Right renal pelvis (tissue), 4 donors: ENCODE data around the gene DDHD1. TPM values are rescaled to one million over a fixed set of nuclear protein-coding genes. Genes with fewer than 3 reads are reported as not detected.

Experiments used
- DNase-seq, 4 donors: peaks; one replicate each; pipeline ENCODE4 v3.0.0-alpha.2; 2013; ENCODE audit warnings: low read depth in 4 of 4, low spot score in 3 of 4, missing footprints in 1 of 4
- polyA plus RNA-seq, 4 donors: library from polyadenylated mRNA; unstranded; fragments of 120-200 nt; gene quantifications; one replicate each; pipeline ENCODE4 v1.2.1, GENCODE V29; 2013; ENCODE audit not compliant: insufficient read length in 4 of 4

The DDHD1 gene
- polyA plus RNA-seq, 4 donors = 9.1 to 13.0 (median 11.0) TPM

- no peak for DNase-seq
Measured at GRCh38 chr14:53002576-53002975, 150.5 kb downstream of the DDHD1 start.

GRCh38 chr14:53001787-53002378 is 151.2 kb downstream of the DDHD1 start:
- DNase-seq = no peak

GRCh38 chr14:52998376-52999015 is 154.6 kb downstream of the DDHD1 start:
- no peak for DNase-seq

DNA sequence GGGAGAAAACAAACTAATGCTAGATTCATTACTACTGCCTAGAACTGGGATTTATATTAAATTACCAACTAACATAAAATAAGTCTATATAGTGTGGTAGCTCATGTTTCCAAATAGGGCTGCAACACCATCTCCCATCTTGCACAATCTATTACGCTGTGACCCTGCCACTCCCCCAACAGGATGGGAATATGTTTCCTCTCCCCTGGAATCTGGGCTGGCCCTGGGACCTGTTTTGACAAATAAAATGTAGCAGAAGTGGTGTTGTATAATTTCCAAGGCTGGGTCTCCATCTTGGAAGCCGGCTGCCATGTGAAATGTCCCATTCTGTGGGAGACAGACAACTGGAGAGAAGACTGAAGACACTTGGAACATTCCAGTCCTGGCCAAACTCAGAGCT is 156.6 kb downstream of the DDHD1 start:
- DNase-seq = no peak

DNA sequence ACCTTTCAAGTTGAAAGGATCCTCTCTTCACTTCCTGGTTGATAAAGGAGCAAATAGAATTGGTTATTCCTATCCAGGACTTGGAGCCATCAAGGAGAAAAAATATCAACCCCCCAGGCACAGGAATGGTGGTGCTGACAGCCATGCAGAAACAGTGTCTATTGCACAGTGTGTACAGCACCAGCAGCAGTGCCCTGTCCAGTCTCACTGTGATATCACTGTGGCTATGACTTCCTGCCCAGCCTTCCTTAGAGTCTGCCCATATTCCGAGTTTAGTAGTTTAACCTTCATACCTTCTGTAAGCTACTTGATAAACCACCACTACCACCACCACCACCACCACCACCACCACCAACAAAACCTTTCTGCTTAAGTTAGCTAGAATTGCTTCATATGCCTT is 157.1 kb downstream of the DDHD1 start:
- DNase-seq = no peak

GRCh38 chr14:52992236-52992870 is 160.8 kb downstream of the DDHD1 start:
- no peak for DNase-seq

DNA sequence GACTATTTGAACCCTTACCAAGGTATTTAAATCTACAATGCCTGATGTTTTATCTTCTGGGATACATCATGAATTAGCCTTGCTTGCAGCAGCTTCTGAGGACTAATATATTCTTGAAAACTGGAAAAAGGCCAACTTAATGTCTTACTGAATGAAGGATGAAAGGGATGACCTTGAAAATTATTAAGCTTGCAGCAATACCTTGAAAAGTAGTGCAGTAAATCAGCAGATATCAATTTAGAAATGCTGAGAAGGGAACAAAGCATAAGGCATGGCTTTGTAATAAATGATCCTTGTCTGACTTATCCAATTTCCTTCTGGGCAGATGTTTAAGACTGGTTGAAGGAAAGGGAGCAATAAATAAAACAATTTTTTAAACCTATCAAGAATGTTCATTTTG is 165.0 kb downstream of the DDHD1 start:
- DNase-seq = no peak

DNA sequence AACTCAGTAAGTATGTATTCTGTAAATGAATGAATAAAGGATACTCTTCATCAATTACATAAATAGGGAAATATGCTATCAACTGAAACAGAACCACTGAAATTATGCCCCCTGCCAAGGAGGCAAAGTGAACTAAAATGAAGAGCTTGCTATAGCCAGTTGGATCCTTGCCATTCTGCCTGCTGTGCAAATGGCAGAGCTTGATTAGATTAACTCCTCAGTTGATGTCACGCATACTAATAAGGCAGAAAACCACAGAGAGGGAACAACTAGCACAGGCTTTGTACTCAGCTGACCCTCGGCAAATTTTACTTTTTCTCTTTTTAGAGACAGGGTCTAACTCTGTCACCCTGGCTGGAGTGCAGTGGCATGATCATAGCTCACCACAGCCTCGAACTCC is 165.6 kb downstream of the DDHD1 start:
- no peak for DNase-seq

DNA sequence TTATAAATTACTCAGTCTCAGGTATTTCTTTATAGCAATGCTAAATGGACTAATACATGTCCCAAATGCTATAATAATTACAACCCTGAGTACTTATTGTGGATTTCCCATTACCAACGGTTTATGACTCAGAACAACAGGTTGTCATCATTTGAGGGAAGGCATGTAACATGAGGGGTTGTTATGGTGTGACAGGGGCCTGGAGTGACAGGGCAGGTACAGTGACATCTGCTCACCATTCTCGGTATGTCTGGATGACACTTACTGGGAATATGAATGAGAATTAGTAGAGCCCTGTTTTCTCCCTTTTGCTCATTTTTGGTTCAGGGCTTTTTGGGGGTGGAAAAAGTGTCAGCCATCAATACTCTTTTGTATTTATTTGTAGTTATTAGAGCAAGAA is 166.1 kb downstream of the DDHD1 start:
- DNase-seq = no peak

Other genes starting within 250 kb of the DDHD1 start
- 100 to 1,000 TPM; 161 to 197 (median 189) TPM for gene FERMT2, start 202.3 kb downstream of the DDHD1 start, polyA plus RNA-seq